HG03139 (cell line): Measurements from ENCODE around the gene MRPL50.
"Not testable (repeated sequence)": the region's sequence is repeated elsewhere in the genome, so short reads cannot be mapped to it uniquely, and the experiment has no call there.

ENCODE experiments used
- ATAC-seq: cut with Tn5 transposase; IDR thresholded peaks from one replicate; pipeline ENCODE4 v1.9.1; 2021; ENCODE audit not compliant: unreplicated experiment

The MRPL50 gene

DNA sequence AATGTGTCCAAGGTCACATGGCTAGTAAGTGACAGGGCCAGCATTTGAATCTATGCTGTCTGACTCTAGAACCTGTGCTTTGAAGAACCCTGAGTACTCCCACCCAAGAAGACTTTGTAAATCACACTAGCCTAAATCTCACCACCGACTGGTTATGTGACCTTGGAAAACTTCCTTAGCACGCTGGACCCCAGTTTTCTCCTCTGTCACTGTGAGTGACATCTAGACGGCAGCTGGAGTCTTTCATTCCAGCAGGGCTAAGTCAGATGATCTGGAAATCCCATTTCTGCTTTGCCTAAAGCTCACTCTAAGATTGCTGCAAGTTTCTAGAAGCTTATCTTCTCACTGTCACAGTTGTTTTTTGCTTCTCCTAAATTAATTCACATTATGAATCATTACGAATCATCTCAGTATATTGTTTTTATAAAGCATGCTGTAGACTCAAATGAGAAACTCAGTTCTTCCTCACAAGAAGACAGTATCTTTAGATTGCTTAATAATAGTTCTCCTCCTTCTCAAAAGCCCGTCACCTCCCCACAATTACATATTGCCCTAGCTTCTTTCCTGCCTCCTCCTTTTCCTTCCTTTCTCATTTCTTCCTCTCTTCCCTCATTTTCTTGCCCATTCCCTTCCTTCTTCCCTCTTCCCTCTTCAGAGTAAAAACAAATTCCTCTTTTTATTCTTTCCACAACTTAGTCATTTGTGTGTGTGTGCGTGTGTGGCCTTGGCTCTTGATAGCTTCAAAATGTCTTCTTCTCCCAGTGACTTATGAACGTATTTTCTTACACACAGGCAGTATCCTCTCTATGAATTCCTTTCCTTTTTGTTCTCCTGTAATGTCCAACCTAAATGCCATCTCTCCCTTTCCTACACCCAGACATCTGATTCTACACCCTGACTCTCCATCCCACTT lies 20.4 kb upstream of the MRPL50 start:
- ATAC-seq: no peak

- ATAC-seq: no peak
Observed at GRCh38 chr9:101417977-101418376, 19.6 kb upstream of the MRPL50 start.

GRCh38 chr9:101417389-101417788 lies 19.0 kb upstream of the MRPL50 start:
- no peak for ATAC-seq

- no peak for ATAC-seq
Observed at GRCh38 chr9:101415578-101415977, 17.2 kb upstream of the MRPL50 start.

DNA sequence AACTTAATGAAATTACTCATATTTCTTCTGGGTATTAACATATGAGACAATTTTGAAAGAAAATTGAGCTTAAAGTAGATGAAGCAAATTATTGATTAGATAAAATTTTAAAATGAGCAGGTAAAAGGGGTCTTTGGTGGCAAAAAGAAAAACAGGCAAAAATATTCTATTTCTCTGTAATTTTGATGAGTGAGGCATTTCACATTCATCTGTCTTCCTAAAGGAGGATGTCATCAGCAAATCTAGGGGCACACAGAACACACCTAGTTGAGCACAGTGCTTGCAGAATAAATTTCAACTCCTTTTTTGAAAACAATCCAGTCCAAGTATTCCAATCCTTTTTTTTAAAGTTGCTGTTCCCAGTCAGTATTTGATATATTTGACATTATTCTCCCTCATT lies 16.4 kb upstream of the MRPL50 start:
- ATAC-seq: no peak

- ATAC-seq: no peak
Observed at GRCh38 chr9:101409079-101409477, 10.7 kb upstream of the MRPL50 start.

- ATAC-seq: no peak
Observed at GRCh38 chr9:101408374-101409078, 10.1 kb upstream of the MRPL50 start.

GRCh38 chr9:101403516-101404285 lies 5.3 kb upstream of the MRPL50 start:
- no peak for ATAC-seq

- ATAC-seq: no peak
Observed at GRCh38 chr9:101400120-101400519, 1.7 kb upstream of the MRPL50 start.

- no peak for ATAC-seq
Observed at GRCh38 chr9:101399643-101399970, 1.2 kb upstream of the MRPL50 start.

- ATAC-seq: no peak
Observed at GRCh38 chr9:101398930-101399642, 668 bp upstream of the MRPL50 start.

GRCh38 chr9:101397746-101398067 lies 711 bp downstream of the MRPL50 start:
- no peak for ATAC-seq

DNA sequence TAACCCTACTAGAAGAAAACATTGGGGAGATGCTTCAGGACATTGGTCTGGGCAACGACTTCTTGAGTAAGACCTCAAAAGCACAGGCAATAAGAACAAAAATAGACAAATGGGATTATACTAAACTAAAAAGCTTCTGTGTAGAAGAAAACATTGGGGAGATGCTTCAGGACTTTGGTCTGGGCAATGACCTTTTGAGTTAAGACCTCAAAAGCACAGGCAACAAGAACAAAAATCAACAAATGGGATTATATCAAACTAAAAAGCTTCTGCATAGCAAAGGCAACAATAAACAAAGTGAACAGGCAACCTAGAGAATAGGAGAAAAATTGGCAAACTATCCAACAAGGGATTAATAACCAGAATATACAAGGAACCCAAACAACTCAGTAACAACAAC lies 3.7 kb downstream of the MRPL50 start:
- no peak for ATAC-seq

DNA sequence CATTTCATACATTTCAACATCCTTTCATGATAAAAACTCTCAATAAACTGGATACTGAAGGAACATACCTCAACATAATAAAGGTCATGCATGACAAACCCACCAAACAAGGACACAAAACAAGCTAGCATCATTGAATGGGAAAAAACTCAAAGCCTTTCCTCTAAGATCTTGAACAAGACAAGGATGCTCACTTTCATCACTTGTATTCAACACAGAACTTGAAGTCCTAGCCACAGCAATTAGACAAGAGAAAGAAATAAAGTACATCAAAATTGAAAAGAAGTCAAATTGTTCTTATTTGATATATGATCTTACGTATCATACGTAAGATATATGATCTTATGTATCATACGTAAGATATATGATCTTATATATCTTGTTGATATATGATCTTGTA lies 5.3 kb downstream of the MRPL50 start:
- no peak for ATAC-seq

- no peak for ATAC-seq
Observed at GRCh38 chr9:101388507-101388993, 9.9 kb downstream of the MRPL50 start.

DNA sequence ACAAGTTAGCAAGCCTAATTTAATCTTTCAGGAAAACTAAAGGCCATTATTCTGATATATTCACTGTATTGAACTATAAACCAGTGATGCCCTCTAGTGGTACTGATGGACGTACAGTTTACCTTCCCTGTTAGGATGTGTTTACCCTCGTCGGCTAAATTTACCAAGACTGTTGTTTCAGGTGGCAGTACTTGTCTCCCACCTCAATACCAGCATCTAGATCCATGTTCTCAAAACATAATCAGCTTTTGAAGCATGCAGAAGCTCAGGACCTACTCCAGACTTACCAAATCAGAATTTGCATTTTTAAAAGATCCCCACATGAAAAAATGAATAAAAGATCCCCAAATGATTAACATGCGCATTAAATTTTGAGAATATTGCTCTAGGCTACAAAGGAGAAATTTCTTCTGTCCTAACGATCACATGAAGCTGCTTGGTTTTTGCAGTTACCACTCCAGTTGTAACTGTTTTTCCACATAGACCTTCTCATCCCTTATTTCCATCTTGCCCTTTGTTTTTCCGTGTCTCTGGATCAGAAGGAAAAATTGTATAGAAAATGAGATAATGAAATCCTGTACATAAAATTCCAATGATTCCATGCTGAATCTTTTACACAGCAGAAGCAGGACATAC lies 10.4 kb downstream of the MRPL50 start:
- ATAC-seq: peak; percentile 54

- not testable (repeated sequence) for ATAC-seq
Observed at GRCh38 chr9:101384873-101385536, 13.4 kb downstream of the MRPL50 start, which contains the start of gene BAAT. Gene BAAT (minus strand): TSS chr9:101385006. CDS start chr9:101371404, 13,602 bp downstream.

GRCh38 chr9:101383361-101383760 lies 15.1 kb downstream of the MRPL50 start:
- no peak for ATAC-seq

DNA sequence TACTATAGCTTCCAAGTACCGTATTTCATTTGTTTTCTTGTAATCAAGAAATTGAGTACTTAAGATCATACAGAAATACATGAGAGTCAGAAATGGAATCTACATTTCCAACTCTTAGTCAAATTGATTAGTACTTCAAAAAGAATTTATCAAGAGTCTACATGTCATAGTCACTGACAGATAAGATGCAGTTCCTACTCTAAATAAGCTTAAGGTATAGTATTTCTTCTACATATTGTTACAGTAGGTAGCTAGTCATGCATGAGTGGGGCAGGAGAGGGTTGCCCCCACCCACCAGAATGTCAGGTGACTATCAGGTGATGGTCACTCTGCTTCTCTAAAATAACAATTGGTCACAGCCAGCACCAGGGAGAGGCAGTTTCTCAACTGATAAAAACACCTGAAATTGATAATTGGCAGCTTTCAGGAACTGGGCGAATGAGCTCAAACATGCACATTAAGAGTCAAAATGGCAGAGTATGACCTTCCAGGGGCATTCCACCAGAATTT lies 16.5 kb downstream of the MRPL50 start:
- ATAC-seq: no peak

DNA sequence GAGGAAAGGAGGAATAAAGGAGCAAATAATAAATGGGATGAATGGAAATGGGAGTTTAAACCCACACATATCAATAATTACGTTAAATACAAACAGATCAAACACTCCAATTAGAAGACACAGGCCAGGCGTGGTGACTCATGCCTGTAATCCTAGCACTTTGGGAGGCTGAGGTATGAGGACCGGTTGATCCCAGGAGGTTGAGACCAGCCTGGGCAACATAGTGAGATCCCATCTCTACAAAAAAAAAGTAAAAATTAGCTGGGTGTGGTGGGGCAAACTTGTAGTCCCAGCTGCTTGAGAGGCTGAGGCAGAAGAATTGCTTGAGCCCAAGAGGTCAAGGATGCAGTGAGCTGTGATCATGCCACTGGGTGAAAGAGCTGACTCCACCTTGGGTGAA lies 17.3 kb downstream of the MRPL50 start:
- ATAC-seq: no peak
